HCT116 (cell line): ENCODE data around the gene GTPBP1. TPM values are rescaled to one million over a fixed set of nuclear protein-coding genes. Genes with fewer than 3 reads are reported as not detected.

Experiments
- ATAC-seq: fragments of 200-7000 bp; cut with Tn5 transposase; 2 replicates; pipeline ENCODE4 v1.9.1; 2020; ENCODE audit warnings: mild to moderate bottlenecking, moderate library complexity
- BruUV-seq: library from RNA; stranded (reverse); fragments of 400-500 nt; replicated peaks from 2 replicates; lab custom pipeline; 2021; lab: Mats Ljungman, UMichigan
- CTCF ChIA-PET: fragments of 300-600 bp; sonication (Branson Sonifier 250); formaldehyde crosslinking; loops from one replicate; lab custom pipeline; 2021; ENCODE audit warnings: antibody characterized with exemption; lab: Charles Lee
- POLR2A ChIA-PET: fragments of 300-600, 350-600 bp; sonication (Branson Sonifier 250); formaldehyde crosslinking; loops from one replicate; lab custom pipeline; 2021; ENCODE audit warnings: antibody characterized with exemption; lab: Charles Lee
- RAD21 ChIA-PET, 2 experiments: fragments of 300-600 bp; sonication (Branson Sonifier 250); formaldehyde crosslinking; loops; one replicate each; lab custom pipeline; 2023; ENCODE audit warnings: low total read pairs in 2 of 2; ENCODE audit not compliant: uncharacterized antibody in 2 of 2, unreplicated experiment in 2 of 2, low non-redundant PET in 1 of 2; lab: Charles Lee
- DNase-seq: peaks from one replicate; pipeline ENCODE4 v3.0.0-alpha.2; 2010; ENCODE audit warnings: low read depth, low spot score
- H2AFZ ChIP-seq: fragments of 200-600 bp; shearing (Covaris generic), sonication (generic); 2 replicates; pipeline ENCODE4 v1.6.1; 2017; ENCODE audit warnings: low read depth, mixed run types, mixed read lengths, antibody characterized with exemption, low read length; ENCODE audit not compliant: poor library complexity, severe bottlenecking
- H3K27ac ChIP-seq: 2 replicates; pipeline ENCODE4 v1.5.1; 2012; ENCODE audit warnings: low read depth, low read length
- H3K27me3 ChIP-seq: fragments of 200-600 bp; sonication (generic); 2 replicates; pipeline ENCODE4 v1.6.1; 2016; ENCODE audit warnings: mixed run types, low read length, mixed read lengths; ENCODE audit not compliant: insufficient read depth
- H3K36me3 ChIP-seq, 2 experiments: fragments of 200-500 bp in 1 of 2; fragments of 200-600 bp in 1 of 2; sonication (Bioruptor generic) in 1 of 2; sonication (generic) in 1 of 2; 2 replicates each; pipeline versions ENCODE4 v1.5.1 to v1.6.1; 2014 to 2016; ENCODE audit warnings: low read length in 2 of 2, inconsistent platforms in 1 of 2, mixed read lengths in 1 of 2, mixed run types in 1 of 2; ENCODE audit not compliant: insufficient read depth in 2 of 2, control insufficient read depth in 1 of 2
- H3K4me1 ChIP-seq, 2 experiments: fragments of 200-600 bp in 1 of 2; sonication (generic) in 1 of 2; 2 replicates each; pipeline versions ENCODE4 v1.5.1 to v1.6.1; 2012 to 2017; ENCODE audit warnings: low read length in 2 of 2, inconsistent platforms in 1 of 2, mild to moderate bottlenecking in 1 of 2, mixed read lengths in 1 of 2, mixed run types in 1 of 2, moderate library complexity in 1 of 2; ENCODE audit not compliant: insufficient read depth in 2 of 2, control insufficient read depth in 1 of 2
- H3K4me2 ChIP-seq: fragments of 200-600 bp; sonication (generic); 2 replicates; pipeline ENCODE4 v1.6.1; 2017; ENCODE audit warnings: mixed run types, low read length, mixed read lengths
- H3K4me3 ChIP-seq, 2 experiments: fragments of 200-600 bp in 1 of 2; sonication (generic) in 1 of 2; replicated peaks in 1 of 2; 2 replicates each; pipeline ENCODE4 v1.5.1; 2011 to 2016; ENCODE audit warnings: low read length in 2 of 2, control low read depth in 1 of 2, low read depth in 1 of 2, mild to moderate bottlenecking in 1 of 2, mixed read lengths in 1 of 2, mixed run types in 1 of 2
- H3K79me2 ChIP-seq: fragments of 200-600 bp; sonication (generic); 2 replicates; pipeline ENCODE4 v1.6.1; 2017; ENCODE audit warnings: mild to moderate bottlenecking, mixed run types, low read length, moderate library complexity, mixed read lengths; ENCODE audit not compliant: insufficient read depth
- H3K9ac ChIP-seq: fragments of 200-600 bp; sonication (generic); 2 replicates; pipeline ENCODE4 v1.6.1; 2016; ENCODE audit warnings: low read length, mixed read lengths
- H3K9me2 ChIP-seq: fragments of 200-600 bp; sonication (generic), shearing (Covaris generic); 2 replicates; pipeline ENCODE4 v1.6.1; 2017; ENCODE audit warnings: mixed run types, mild to moderate bottlenecking, moderate library complexity; ENCODE audit not compliant: insufficient read depth
- H3K9me3 ChIP-seq, 2 experiments: fragments of 200-500 bp in 1 of 2; fragments of 200-600 bp in 1 of 2; sonication (Bioruptor generic) in 1 of 2; sonication (generic) in 1 of 2; 2 replicates each; pipeline ENCODE4 v1.6.1; 2014 to 2017; ENCODE audit warnings: low read length in 2 of 2, mixed read lengths in 2 of 2, inconsistent platforms in 1 of 2, low read depth in 1 of 2, mild to moderate bottlenecking in 1 of 2, mixed run types in 1 of 2, moderate library complexity in 1 of 2; ENCODE audit not compliant: control insufficient read depth in 1 of 2, insufficient read depth in 1 of 2
- H4K20me1 ChIP-seq: fragments of 200-600 bp; sonication (generic), shearing (Covaris generic); 2 replicates; pipeline ENCODE4 v1.6.1; 2017; ENCODE audit warnings: mixed run types, mild to moderate bottlenecking, moderate library complexity; ENCODE audit not compliant: insufficient read depth
- CBX3 ChIP-seq: IDR thresholded peaks from 2 replicates; pipeline ENCODE4 v1.6.1; 2012; ENCODE audit warnings: low read depth
- EGR1 ChIP-seq: IDR thresholded peaks from 2 replicates; pipeline ENCODE4 v1.6.1; 2012; ENCODE audit warnings: low read depth
- ELF1 ChIP-seq: IDR thresholded peaks from 2 replicates; pipeline ENCODE4 v1.6.1; 2012; ENCODE audit warnings: low read depth, borderline replicate concordance
- EZH2 ChIP-seq: fragments of 200-600 bp; sonication (generic); IDR thresholded peaks from 2 replicates; pipeline ENCODE4 v1.6.1; 2017; ENCODE audit warnings: antibody characterized with exemption, mixed run types
- FOSL1 ChIP-seq: IDR thresholded peaks from 2 replicates; pipeline ENCODE4 v1.6.1; 2012; ENCODE audit warnings: low read depth
- POLR2A ChIP-seq: IDR thresholded peaks from 2 replicates; pipeline ENCODE4 v1.7.0; 2011; ENCODE audit warnings: borderline replicate concordance; ENCODE audit not compliant: insufficient read depth, insufficient read length; ENCODE audit errors: extremely low read depth
- RAD21 ChIP-seq: IDR thresholded peaks from 2 replicates; pipeline ENCODE4 v1.6.1; 2012; ENCODE audit warnings: low read depth, mild to moderate bottlenecking
- TCF7L2 ChIP-seq: IDR thresholded peaks from 2 replicates; pipeline ENCODE4 v1.7.0; 2011; ENCODE audit warnings: borderline replicate concordance, inconsistent platforms; ENCODE audit not compliant: insufficient read depth, insufficient read length; ENCODE audit errors: extremely low read depth
- ZFX ChIP-seq: fragments of 450-650 bp; IDR thresholded peaks from 2 replicates; pipeline ENCODE4 v1.6.1; 2017
- ZNF274 ChIP-seq: fragments of 200-500 bp; sonication (Bioruptor generic); IDR thresholded peaks from 2 replicates; pipeline ENCODE4 v1.6.1; 2014; ENCODE audit warnings: mild to moderate bottlenecking, low read depth, low read length, inconsistent platforms
- intact Hi-C: fragments of 100-400 bp; cut with micrococcal nuclease; formaldehyde crosslinking; loops from 2 replicates; pipeline ENCODE4 v1.10.0; 2022
- total RNA-seq: library from RNA; stranded (reverse); gene quantifications from one replicate; pipeline ENCODE4 v1.2.1, GENCODE V29; 2021; ENCODE audit not compliant: unreplicated experiment
- TF ChIP-seq, protein P1 (sequence below): IDR thresholded peaks from 2 replicates; pipeline ENCODE4 v1.6.1; 2012
- TF ChIP-seq, protein P2 (sequence below), 3 experiments: fragments of 200-600 bp in 1 of 3; sonication (generic) in 1 of 3; IDR thresholded peaks in 2 of 3; conservative IDR thresholded peaks in 1 of 3; 2 replicates each; pipeline ENCODE4 v1.5.1; 2012 to 2017; ENCODE audit warnings: low read depth in 2 of 3, low read length in 2 of 3, antibody characterized with exemption in 1 of 3, borderline replicate concordance in 1 of 3, control low read depth in 1 of 3, mild to moderate bottlenecking in 1 of 3, mixed read lengths in 1 of 3, mixed run types in 1 of 3, moderate library complexity in 1 of 3; ENCODE audit not compliant: insufficient read depth in 1 of 3
- TF ChIP-seq, protein P3 (sequence below): IDR thresholded peaks from 2 replicates; pipeline ENCODE4 v1.6.1; 2012; ENCODE audit warnings: low read depth
- TF ChIP-seq, protein P4 (sequence below): IDR thresholded peaks from 2 replicates; pipeline ENCODE4 v1.6.1; 2012

GTPBP1 gene
- total RNA-seq, 1 experiment from 2014 or later, result 48.2 TPM

DNA sequence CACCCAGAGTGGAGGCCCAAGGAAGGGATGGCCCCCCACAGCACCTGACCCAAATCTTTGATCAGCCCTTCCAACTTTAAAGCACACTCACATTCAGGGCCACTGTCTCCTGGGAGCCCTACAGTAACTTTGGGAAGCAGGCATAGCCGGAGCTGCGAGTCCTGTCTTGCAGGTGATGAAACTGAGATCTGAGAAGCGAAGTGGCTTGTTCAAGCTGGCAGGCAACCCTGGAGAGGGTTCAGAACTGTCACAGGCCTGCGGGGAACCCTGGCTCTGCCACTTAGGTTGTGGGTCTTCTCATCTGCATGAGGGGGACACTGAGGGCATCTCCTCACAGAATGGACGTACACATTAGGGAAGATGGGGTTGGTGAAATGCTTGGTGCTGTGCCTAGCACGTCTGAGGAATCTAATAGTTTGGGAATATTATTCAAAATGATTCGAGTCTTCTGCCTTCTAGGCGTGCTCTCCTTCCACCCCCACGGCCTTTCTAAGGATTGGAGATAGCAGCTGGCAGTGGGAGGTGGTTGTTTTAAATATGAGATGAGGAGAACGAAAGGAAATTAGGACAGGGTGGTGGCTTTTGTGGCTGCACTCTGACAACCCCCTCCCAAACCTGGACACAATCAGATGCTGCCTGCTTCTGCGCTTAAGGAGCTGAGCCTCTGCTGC is 68.9 kb downstream of the GTPBP1 start:
- Histone ChIP-seq H3K79me2 (no peaks in the 10 kb centered on the region), H3K36me3 (no peaks in the 10 kb centered on the region), H3K9me2 (no peaks in the 10 kb centered on the region), H3K4me2 (no peak overlapping the region), H3K9me3 (no peaks in the 10 kb centered on the region), H3K4me3 (no peak overlapping the region), H2AFZ (no peak overlapping the region), H3K4me1 (no peaks in the 10 kb centered on the region), H3K9ac (no peak overlapping the region), H4K20me1 (no peaks in the 10 kb centered on the region), H3K27ac (no peak overlapping the region), H3K27me3 (no peaks in the 10 kb centered on the region)
- ChIA-PET RAD21 (no interaction called here), POLR2A (no interaction called here), CTCF (interaction anchor here (1.3 kb wide), 1 partner anchor 9 kb away, joined by 3 read pairs; no protein-coding TSS in a partner anchor)
- intact Hi-C loops, result no loop called here
- BruUV-seq, result no TSS peak
- DNase-seq (no peak), ATAC-seq (no peak)
- TF ChIP-seq EZH2 (no peak), FOSL1 (no peak), POLR2A (no peak), ZFX (no peak), TCF7L2 (no peak), RAD21 (no peak), EGR1 (no peak), CBX3 (no peak), ZNF274 (no peak), ELF1 (no peak)
- TF ChIP-seq, protein P1, sequence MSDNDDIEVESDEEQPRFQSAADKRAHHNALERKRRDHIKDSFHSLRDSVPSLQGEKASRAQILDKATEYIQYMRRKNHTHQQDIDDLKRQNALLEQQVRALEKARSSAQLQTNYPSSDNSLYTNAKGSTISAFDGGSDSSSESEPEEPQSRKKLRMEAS, result no peak
- TF ChIP-seq, protein P2, sequence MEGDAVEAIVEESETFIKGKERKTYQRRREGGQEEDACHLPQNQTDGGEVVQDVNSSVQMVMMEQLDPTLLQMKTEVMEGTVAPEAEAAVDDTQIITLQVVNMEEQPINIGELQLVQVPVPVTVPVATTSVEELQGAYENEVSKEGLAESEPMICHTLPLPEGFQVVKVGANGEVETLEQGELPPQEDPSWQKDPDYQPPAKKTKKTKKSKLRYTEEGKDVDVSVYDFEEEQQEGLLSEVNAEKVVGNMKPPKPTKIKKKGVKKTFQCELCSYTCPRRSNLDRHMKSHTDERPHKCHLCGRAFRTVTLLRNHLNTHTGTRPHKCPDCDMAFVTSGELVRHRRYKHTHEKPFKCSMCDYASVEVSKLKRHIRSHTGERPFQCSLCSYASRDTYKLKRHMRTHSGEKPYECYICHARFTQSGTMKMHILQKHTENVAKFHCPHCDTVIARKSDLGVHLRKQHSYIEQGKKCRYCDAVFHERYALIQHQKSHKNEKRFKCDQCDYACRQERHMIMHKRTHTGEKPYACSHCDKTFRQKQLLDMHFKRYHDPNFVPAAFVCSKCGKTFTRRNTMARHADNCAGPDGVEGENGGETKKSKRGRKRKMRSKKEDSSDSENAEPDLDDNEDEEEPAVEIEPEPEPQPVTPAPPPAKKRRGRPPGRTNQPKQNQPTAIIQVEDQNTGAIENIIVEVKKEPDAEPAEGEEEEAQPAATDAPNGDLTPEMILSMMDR (IDR thresholded peaks at IDR 0.05 in 2 of 3, conservative IDR thresholded peaks at IDR 0.05 in 1 of 3; ENCODE audit: borderline replicate concordance in 1 of 3, insufficient read depth in 1 of 3, low read depth in 2 of 3, low read length in 2 of 3), result no peak
- TF ChIP-seq, protein P3, sequence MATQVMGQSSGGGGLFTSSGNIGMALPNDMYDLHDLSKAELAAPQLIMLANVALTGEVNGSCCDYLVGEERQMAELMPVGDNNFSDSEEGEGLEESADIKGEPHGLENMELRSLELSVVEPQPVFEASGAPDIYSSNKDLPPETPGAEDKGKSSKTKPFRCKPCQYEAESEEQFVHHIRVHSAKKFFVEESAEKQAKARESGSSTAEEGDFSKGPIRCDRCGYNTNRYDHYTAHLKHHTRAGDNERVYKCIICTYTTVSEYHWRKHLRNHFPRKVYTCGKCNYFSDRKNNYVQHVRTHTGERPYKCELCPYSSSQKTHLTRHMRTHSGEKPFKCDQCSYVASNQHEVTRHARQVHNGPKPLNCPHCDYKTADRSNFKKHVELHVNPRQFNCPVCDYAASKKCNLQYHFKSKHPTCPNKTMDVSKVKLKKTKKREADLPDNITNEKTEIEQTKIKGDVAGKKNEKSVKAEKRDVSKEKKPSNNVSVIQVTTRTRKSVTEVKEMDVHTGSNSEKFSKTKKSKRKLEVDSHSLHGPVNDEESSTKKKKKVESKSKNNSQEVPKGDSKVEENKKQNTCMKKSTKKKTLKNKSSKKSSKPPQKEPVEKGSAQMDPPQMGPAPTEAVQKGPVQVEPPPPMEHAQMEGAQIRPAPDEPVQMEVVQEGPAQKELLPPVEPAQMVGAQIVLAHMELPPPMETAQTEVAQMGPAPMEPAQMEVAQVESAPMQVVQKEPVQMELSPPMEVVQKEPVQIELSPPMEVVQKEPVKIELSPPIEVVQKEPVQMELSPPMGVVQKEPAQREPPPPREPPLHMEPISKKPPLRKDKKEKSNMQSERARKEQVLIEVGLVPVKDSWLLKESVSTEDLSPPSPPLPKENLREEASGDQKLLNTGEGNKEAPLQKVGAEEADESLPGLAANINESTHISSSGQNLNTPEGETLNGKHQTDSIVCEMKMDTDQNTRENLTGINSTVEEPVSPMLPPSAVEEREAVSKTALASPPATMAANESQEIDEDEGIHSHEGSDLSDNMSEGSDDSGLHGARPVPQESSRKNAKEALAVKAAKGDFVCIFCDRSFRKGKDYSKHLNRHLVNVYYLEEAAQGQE, result no peak
- TF ChIP-seq, protein P4, sequence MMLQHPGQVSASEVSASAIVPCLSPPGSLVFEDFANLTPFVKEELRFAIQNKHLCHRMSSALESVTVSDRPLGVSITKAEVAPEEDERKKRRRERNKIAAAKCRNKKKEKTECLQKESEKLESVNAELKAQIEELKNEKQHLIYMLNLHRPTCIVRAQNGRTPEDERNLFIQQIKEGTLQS, result no peak
